WERI-Rb-1 (cell line): Measurements from ENCODE around the gene KIFC3.

Experiments used
- DNase-seq: peaks from one replicate; pipeline ENCODE4 v3.0.0-alpha.2; 2020
- H3K27ac ChIP-seq: fragments of 250-450 bp; sonication (Bioruptor Pico); 2 replicates; pipeline ENCODE4 v1.5.1; 2020; ENCODE audit warnings: mild to moderate bottlenecking, moderate library complexity
- H3K27me3 ChIP-seq: fragments of 250-450 bp; sonication (Bioruptor Pico); 2 replicates; pipeline ENCODE4 v1.5.1; 2021; ENCODE audit warnings: mild to moderate bottlenecking, low read depth, moderate library complexity; ENCODE audit not compliant: insufficient read depth, severe bottlenecking
- H3K36me3 ChIP-seq: fragments of 250-450 bp; sonication (Bioruptor Pico); 2 replicates; pipeline ENCODE4 v1.5.1; 2020; ENCODE audit warnings: mild to moderate bottlenecking, moderate library complexity
- H3K4me3 ChIP-seq: 2 replicates; pipeline ENCODE4 v1.5.1; 2011; ENCODE audit warnings: low read depth, mild to moderate bottlenecking, control low read depth, low read length
- H3K9me3 ChIP-seq: fragments of 250-450 bp; sonication (Bioruptor Pico); 2 replicates; pipeline ENCODE4 v1.5.1; 2021; ENCODE audit warnings: mild to moderate bottlenecking, moderate library complexity; ENCODE audit not compliant: severe bottlenecking
- CTCF ChIP-seq: IDR thresholded peaks from 2 replicates; pipeline ENCODE4 v1.5.1; 2011; ENCODE audit warnings: low read depth, mild to moderate bottlenecking, control low read depth, inconsistent platforms, low read length

The KIFC3 gene

GRCh38 chr16:57750796-57751538 lies 51.3 kb downstream of the KIFC3 start:
- H3K27ac ChIP-seq = peak overlapping the region; percentile 22; the same call in 1 of the 2 replicates
- H3K27me3 ChIP-seq = no peaks in the 10 kb centered on the region
- H3K4me3 ChIP-seq = no peak overlapping the region
- no peak for TF ChIP-seq CTCF
- H3K9me3 ChIP-seq = no peaks in the 10 kb centered on the region
- DNase-seq = no peak
- peaks cover 32% of the 10 kb centered on the region for H3K36me3 ChIP-seq

- H3K27me3 ChIP-seq = no peaks in the 10 kb centered on the region
- no peak overlapping the region for H3K4me3 ChIP-seq
- H3K27ac ChIP-seq = no peak overlapping the region
- H3K9me3 ChIP-seq = no peaks in the 10 kb centered on the region
- peaks cover 24% of the 10 kb centered on the region for H3K36me3 ChIP-seq
- TF ChIP-seq CTCF = no peak
- DNase-seq = no peak
Observed at GRCh38 chr16:57749856-57750452, 52.3 kb downstream of the KIFC3 start.

GRCh38 chr16:57749101-57749692 lies 53.1 kb downstream of the KIFC3 start:
- no peaks in the 10 kb centered on the region for H3K27me3 ChIP-seq
- no peak overlapping the region for H3K27ac ChIP-seq
- H3K4me3 ChIP-seq = no peak overlapping the region
- no peak for TF ChIP-seq CTCF
- H3K36me3 ChIP-seq = peaks cover 26% of the 10 kb centered on the region
- no peaks in the 10 kb centered on the region for H3K9me3 ChIP-seq
- no peak for DNase-seq

- TF ChIP-seq CTCF = no peak
- no peaks in the 10 kb centered on the region for H3K9me3 ChIP-seq
- no peak overlapping the region for H3K4me3 ChIP-seq
- peaks cover 21% of the 10 kb centered on the region for H3K36me3 ChIP-seq
- H3K27ac ChIP-seq = no peak overlapping the region
- no peak for DNase-seq
- no peaks in the 10 kb centered on the region for H3K27me3 ChIP-seq
Observed at GRCh38 chr16:57748596-57748995, 53.7 kb downstream of the KIFC3 start.

- Histone ChIP-seq H3K27me3 (no peaks in the 10 kb centered on the region), H3K36me3 (peaks cover 18% of the 10 kb centered on the region), H3K9me3 (no peaks in the 10 kb centered on the region), H3K4me3 (no peak overlapping the region), H3K27ac (no peak overlapping the region)
- no peak for DNase-seq
- no peak for TF ChIP-seq CTCF
Observed at GRCh38 chr16:57747996-57748395, 54.3 kb downstream of the KIFC3 start.
